ENCODE results near the gene SERPINA4. TPM values are rescaled to one million over a fixed set of nuclear protein-coding genes. Genes with fewer than 3 reads are reported as not detected.

SERPINA4 gene
- polyA plus RNA-seq, 1 of the 3 experiments (the other 2 are of a cell fraction): not detected

DNA sequence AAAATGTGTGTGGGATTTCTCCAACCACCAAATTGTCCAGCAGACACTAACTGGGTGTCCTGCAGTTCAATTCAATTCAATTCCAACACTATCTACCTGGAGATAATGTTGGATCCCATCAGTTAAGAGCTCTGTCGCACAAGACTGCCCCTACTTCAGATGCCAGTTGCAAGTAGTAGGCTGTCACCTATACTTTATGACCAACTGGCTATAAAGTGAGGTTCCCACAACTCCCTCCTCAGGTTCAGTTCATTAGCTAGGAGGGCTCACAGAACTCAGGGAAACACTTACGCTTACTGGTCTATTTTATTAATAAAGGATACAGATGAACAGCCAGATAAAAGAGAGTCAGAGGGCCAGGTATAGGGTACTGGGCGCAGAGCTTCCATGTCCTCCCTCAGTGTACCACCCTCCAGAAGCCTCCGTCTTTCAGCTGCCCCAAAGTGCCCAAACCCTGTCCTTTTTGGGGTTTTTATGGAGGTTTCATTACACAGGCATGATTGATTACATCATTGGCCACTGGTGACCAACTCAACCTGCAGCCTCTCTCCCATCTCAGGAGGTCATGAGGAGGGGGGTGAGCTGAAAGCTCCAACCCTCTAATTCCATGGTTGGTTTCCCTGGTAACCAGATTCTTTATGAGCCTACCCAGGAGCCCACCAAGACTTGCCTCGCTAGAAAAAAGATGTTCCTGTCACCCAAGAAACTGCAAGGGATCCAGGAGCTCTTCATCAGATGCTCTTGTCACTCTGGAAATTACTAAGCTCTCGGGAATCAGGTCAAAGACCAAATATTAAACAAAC, 12.4 kb downstream of the SERPINA4 start:
- no peaks in the 10 kb centered on the region for H3K27me3 ChIP-seq (ENCODE audit: insufficient read depth)
- no peaks in the 10 kb centered on the region for H3F3A ChIP-seq (replicated peaks; ENCODE audit: insufficient read depth)
- no peak for DNase-seq
- ChIA-PET POLR2A (no interaction called here), CTCF (interaction anchor here (2.8 kb wide), 1 partner anchor 24 kb away, joined by 12 read pairs; no protein-coding TSS in a partner anchor)
- TF ChIP-seq, protein P1, sequence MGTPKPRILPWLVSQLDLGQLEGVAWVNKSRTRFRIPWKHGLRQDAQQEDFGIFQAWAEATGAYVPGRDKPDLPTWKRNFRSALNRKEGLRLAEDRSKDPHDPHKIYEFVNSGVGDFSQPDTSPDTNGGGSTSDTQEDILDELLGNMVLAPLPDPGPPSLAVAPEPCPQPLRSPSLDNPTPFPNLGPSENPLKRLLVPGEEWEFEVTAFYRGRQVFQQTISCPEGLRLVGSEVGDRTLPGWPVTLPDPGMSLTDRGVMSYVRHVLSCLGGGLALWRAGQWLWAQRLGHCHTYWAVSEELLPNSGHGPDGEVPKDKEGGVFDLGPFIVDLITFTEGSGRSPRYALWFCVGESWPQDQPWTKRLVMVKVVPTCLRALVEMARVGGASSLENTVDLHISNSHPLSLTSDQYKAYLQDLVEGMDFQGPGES (IDR thresholded peaks at IDR 0.05; ENCODE audit: low read depth, low read length): no peak
- TF ChIP-seq GATA2 (CRISPR knock-in tag; IDR thresholded peaks at IDR 0.05) (no peak), FOSL2 (IDR thresholded peaks at IDR 0.05; ENCODE audit: borderline replicate concordance, low read depth) (no peak), POLR2AphosphoS5 (IDR thresholded peaks at IDR 0.05; ENCODE audit: low read depth, low read length) (no peak), EP300 (IDR thresholded peaks at IDR 0.05; ENCODE audit: borderline replicate concordance in 1 of 2, low read depth in 1 of 2, low read length in 1 of 2) (no peak), SMC3 (IDR thresholded peaks at IDR 0.05; ENCODE audit: low read depth, low read length) (no peak), TEAD4 (IDR thresholded peaks at IDR 0.05; ENCODE audit: borderline replicate concordance, insufficient read depth) (no peak)
- TF ChIP-seq, protein P2, sequence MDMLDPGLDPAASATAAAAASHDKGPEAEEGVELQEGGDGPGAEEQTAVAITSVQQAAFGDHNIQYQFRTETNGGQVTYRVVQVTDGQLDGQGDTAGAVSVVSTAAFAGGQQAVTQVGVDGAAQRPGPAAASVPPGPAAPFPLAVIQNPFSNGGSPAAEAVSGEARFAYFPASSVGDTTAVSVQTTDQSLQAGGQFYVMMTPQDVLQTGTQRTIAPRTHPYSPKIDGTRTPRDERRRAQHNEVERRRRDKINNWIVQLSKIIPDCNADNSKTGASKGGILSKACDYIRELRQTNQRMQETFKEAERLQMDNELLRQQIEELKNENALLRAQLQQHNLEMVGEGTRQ (IDR thresholded peaks at IDR 0.05; ENCODE audit: borderline replicate concordance, low read depth, low read length): no peak
- H3K4me1 ChIP-seq (ENCODE audit: control insufficient read depth in 1 of 2, insufficient read depth in 2 of 2, low read depth in 1 of 2, low read length in 1 of 2): no peaks in the 10 kb centered on the region
- no peaks in the 10 kb centered on the region for H3K9me3 ChIP-seq
- H4K20me1 ChIP-seq (ENCODE audit: insufficient read depth): no peaks in the 10 kb centered on the region
- H3K27ac ChIP-seq (ENCODE audit: low read depth in 2 of 2, low read length in 1 of 2): no peak overlapping the region
- no peak overlapping the region for H3K4me2 ChIP-seq
- no peaks in the 10 kb centered on the region for H3K36me3 ChIP-seq (replicated peaks in 1 of 2; ENCODE audit: control insufficient read depth in 1 of 2, insufficient read depth in 2 of 2, low read length in 1 of 2)
- H3K9me2 ChIP-seq: no peaks in the 10 kb centered on the region
- no peak overlapping the region for H3K4me3 ChIP-seq (ENCODE audit: low read depth in 2 of 2, low read length in 1 of 2)
- no peaks in the 10 kb centered on the region for H3K79me2 ChIP-seq (ENCODE audit: insufficient read depth)
- H3K9ac ChIP-seq: no peak overlapping the region
- H2AFZ ChIP-seq (ENCODE audit: low read depth): no peak overlapping the region
- WGBS (ENCODE audit: low lambda C conversion rate): 48% methylated on average over 6 of the region's 6 CpGs

DNA sequence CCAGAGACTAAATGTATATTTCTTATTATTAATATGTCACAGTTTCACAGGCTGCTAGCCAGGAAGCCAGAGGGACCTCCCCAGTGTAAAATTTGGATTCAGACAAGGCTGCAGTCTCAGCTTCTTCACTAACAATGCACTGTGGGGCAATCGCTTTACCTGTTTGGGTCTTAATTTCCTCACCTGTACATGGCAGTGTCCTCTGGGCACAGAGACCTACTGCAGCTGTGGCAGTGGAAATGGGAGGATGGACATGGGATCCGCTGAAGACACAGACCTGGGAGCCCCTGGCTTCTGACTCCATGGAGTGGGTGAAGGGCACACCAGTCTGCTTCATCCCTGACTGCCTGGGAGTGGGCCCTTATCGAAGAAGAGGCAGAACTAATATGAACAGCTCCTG, 13.1 kb downstream of the SERPINA4 start:
- Histone ChIP-seq H2AFZ (ENCODE audit: low read depth) (no peak overlapping the region), H3K79me2 (ENCODE audit: insufficient read depth) (no peaks in the 10 kb centered on the region), H3K27me3 (ENCODE audit: insufficient read depth) (no peaks in the 10 kb centered on the region), H3F3A (replicated peaks; ENCODE audit: insufficient read depth) (no peaks in the 10 kb centered on the region), H4K20me1 (ENCODE audit: insufficient read depth) (no peaks in the 10 kb centered on the region), H3K9me2 (no peaks in the 10 kb centered on the region), H3K9ac (no peak overlapping the region), H3K27ac (ENCODE audit: low read depth in 2 of 2, low read length in 1 of 2) (no peak overlapping the region), H3K4me2 (no peak overlapping the region), H3K36me3 (replicated peaks in 1 of 2; ENCODE audit: control insufficient read depth in 1 of 2, insufficient read depth in 2 of 2, low read length in 1 of 2) (no peaks in the 10 kb centered on the region), H3K4me3 (ENCODE audit: low read depth in 2 of 2, low read length in 1 of 2) (no peak overlapping the region), H3K4me1 (ENCODE audit: control insufficient read depth in 1 of 2, insufficient read depth in 2 of 2, low read depth in 1 of 2, low read length in 1 of 2) (no peaks in the 10 kb centered on the region), H3K9me3 (no peaks in the 10 kb centered on the region)
- WGBS (ENCODE audit: low lambda C conversion rate): 30% methylated on average over 3 of the region's 3 CpGs
- ChIA-PET POLR2A (no interaction called here), CTCF (interaction anchor here (2.8 kb wide), 1 partner anchor 25 kb away, joined by 12 read pairs; no protein-coding TSS in a partner anchor)
- TF ChIP-seq, protein P3, sequence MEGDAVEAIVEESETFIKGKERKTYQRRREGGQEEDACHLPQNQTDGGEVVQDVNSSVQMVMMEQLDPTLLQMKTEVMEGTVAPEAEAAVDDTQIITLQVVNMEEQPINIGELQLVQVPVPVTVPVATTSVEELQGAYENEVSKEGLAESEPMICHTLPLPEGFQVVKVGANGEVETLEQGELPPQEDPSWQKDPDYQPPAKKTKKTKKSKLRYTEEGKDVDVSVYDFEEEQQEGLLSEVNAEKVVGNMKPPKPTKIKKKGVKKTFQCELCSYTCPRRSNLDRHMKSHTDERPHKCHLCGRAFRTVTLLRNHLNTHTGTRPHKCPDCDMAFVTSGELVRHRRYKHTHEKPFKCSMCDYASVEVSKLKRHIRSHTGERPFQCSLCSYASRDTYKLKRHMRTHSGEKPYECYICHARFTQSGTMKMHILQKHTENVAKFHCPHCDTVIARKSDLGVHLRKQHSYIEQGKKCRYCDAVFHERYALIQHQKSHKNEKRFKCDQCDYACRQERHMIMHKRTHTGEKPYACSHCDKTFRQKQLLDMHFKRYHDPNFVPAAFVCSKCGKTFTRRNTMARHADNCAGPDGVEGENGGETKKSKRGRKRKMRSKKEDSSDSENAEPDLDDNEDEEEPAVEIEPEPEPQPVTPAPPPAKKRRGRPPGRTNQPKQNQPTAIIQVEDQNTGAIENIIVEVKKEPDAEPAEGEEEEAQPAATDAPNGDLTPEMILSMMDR (IDR thresholded peaks at IDR 0.05): no peak
- TF ChIP-seq PBX3 (IDR thresholded peaks at IDR 0.05): no peak
- no peak for DNase-seq

Measured in SK-N-SH (cell line).